Measurements from ENCODE around the gene SIK3.

DNA sequence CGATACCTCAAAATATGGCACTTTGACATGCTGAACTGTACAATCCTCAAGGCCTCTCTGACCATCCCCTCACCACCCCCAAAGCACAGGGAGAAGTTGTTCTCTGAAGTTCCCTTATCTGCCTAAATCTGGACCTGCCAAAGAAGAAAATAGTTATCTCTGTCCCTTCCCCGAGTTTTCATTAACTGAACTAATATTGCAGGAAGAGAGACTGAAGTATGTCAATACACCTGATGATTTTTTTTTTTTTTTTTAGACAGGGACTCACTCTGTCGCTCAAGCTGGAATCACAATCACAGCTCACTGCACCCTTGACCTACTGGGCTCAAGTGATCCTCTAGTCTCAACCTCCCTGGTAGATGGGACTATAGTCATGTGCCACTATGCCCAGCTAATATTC, 75.0 kb downstream of the SIK3 start:
- TF ChIP-seq, protein P1, sequence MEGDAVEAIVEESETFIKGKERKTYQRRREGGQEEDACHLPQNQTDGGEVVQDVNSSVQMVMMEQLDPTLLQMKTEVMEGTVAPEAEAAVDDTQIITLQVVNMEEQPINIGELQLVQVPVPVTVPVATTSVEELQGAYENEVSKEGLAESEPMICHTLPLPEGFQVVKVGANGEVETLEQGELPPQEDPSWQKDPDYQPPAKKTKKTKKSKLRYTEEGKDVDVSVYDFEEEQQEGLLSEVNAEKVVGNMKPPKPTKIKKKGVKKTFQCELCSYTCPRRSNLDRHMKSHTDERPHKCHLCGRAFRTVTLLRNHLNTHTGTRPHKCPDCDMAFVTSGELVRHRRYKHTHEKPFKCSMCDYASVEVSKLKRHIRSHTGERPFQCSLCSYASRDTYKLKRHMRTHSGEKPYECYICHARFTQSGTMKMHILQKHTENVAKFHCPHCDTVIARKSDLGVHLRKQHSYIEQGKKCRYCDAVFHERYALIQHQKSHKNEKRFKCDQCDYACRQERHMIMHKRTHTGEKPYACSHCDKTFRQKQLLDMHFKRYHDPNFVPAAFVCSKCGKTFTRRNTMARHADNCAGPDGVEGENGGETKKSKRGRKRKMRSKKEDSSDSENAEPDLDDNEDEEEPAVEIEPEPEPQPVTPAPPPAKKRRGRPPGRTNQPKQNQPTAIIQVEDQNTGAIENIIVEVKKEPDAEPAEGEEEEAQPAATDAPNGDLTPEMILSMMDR (IDR thresholded peaks at IDR 0.05), result no peak
- TF ChIP-seq POLR2A (IDR thresholded peaks at IDR 0.05), result no peak
- TF ChIP-seq POLR2AphosphoS5 (IDR thresholded peaks at IDR 0.05), result no peak

Measured in prostate gland (tissue), 2 donors.